ENCODE measurements around the gene PELI2.
A peak's percentile ranks its signal among the peaks of the same experiment; 100 is the strongest.

Gene PELI2

GRCh38 chr14:56294128-56294527 is 175.9 kb downstream of the PELI2 start:
- no peak for DNase-seq

GRCh38 chr14:56295743-56296142 is 177.5 kb downstream of the PELI2 start:
- DNase-seq: no peak

- DNase-seq: no peak
Observed at GRCh38 chr14:56297449-56297848, 179.2 kb downstream of the PELI2 start.

GRCh38 chr14:56299306-56299984 is 181.2 kb downstream of the PELI2 start:
- no peak for DNase-seq

GRCh38 chr14:56300495-56300894 is 182.3 kb downstream of the PELI2 start:
- no peak for DNase-seq

GRCh38 chr14:56304456-56304855 is 186.2 kb downstream of the PELI2 start:
- no peak for DNase-seq

GRCh38 chr14:56309198-56309597 is 191.0 kb downstream of the PELI2 start:
- no peak for DNase-seq

- peak in 2 of 56 donors; percentile 6 to 57 for DNase-seq
Observed at GRCh38 chr14:56310643-56311042, 192.4 kb downstream of the PELI2 start.

- no peak for DNase-seq
Observed at GRCh38 chr14:56313789-56314188, 195.6 kb downstream of the PELI2 start.

GRCh38 chr14:56318393-56319115 is 200.3 kb downstream of the PELI2 start:
- no peak for DNase-seq

GRCh38 chr14:56321861-56322260 is 203.7 kb downstream of the PELI2 start:
- no peak for DNase-seq

- DNase-seq: no peak
Observed at GRCh38 chr14:56322531-56322930, 204.3 kb downstream of the PELI2 start.

GRCh38 chr14:56324454-56324853 is 206.2 kb downstream of the PELI2 start:
- no peak for DNase-seq

- DNase-seq: no peak
Observed at GRCh38 chr14:56324856-56325699, 206.9 kb downstream of the PELI2 start.

- no peak for DNase-seq
Observed at GRCh38 chr14:56328021-56328420, 209.8 kb downstream of the PELI2 start.

- DNase-seq: no peak
Observed at GRCh38 chr14:56331592-56332216, 213.5 kb downstream of the PELI2 start.

GRCh38 chr14:56333359-56334292 is 215.4 kb downstream of the PELI2 start:
- DNase-seq: no peak

GRCh38 chr14:56334458-56334857 is 216.2 kb downstream of the PELI2 start:
- no peak for DNase-seq

GRCh38 chr14:56338674-56339073 is 220.5 kb downstream of the PELI2 start:
- no peak for DNase-seq

Measured in amygdala (tissue), 56 donors.